ENCODE data around the gene SYNPO. TPM values are rescaled to one million over a fixed set of nuclear protein-coding genes. Genes with fewer than 3 reads are reported as not detected.

Gene SYNPO
- polyA plus RNA-seq, 1 of the 3 experiments (the other 2 are of a cell fraction): 5.1 TPM

DNA sequence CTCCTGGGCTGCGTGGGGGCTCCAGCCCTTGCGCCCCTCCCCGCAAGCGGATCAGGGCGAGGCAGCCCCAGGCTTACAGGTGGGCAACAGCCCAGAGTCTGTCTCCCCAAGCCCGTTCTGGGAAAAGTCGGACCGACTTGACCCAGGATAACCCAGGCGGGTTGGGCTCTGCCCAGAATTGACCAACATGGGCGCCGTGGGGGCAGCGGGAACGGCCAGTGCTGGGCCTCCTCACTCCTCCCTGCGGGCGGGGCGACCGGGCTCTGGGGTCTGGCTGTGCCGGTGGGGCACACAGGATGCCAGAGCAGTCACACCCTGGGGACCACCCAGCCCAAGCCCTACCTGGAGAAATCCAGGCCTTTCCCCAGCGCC is 15.3 kb upstream of the SYNPO start:
- Histone ChIP-seq H3K27me3 (ENCODE audit: insufficient read depth) (no peaks in the 10 kb centered on the region), H3K9ac (no peak overlapping the region), H3K9me3 (no peaks in the 10 kb centered on the region), H4K20me1 (ENCODE audit: insufficient read depth) (no peaks in the 10 kb centered on the region), H3K27ac (ENCODE audit: low read depth in 2 of 2, low read length in 1 of 2) (peak overlapping the region in 1 of 2 experiments; percentile 17; a peak in 1 of 4 replicates), H3K4me3 (ENCODE audit: low read depth in 2 of 2, low read length in 1 of 2) (peak overlapping the region in 1 of 2 experiments; percentile 42; a peak in 2 of 4 replicates), H3K4me2 (peak overlapping the region; percentile 63), H3K9me2 (no peaks in the 10 kb centered on the region), H3K4me1 (ENCODE audit: control insufficient read depth in 1 of 2, insufficient read depth in 2 of 2, low read depth in 1 of 2, low read length in 1 of 2) (peaks cover 9 to 57% of the 10 kb centered on the region in 2 experiments; a peak in 2 of 4 replicates), H3K36me3 (replicated peaks in 1 of 2; ENCODE audit: control insufficient read depth in 1 of 2, insufficient read depth in 2 of 2, low read length in 1 of 2) (peaks cover 0 to 8% of the 10 kb centered on the region in 2 experiments), H3F3A (replicated peaks; ENCODE audit: insufficient read depth) (no peaks in the 10 kb centered on the region), H3K79me2 (ENCODE audit: insufficient read depth) (no peaks in the 10 kb centered on the region), H2AFZ (ENCODE audit: low read depth) (no peak overlapping the region)
- TF ChIP-seq EP300 (IDR thresholded peaks at IDR 0.05; ENCODE audit: borderline replicate concordance in 1 of 2, low read depth in 1 of 2, low read length in 1 of 2): no peak
- no peak for TF ChIP-seq FOXJ3 (CRISPR knock-in tag; IDR thresholded peaks at IDR 0.05)
- TF ChIP-seq JUND (IDR thresholded peaks at IDR 0.05): no peak
- TF ChIP-seq, protein P1, sequence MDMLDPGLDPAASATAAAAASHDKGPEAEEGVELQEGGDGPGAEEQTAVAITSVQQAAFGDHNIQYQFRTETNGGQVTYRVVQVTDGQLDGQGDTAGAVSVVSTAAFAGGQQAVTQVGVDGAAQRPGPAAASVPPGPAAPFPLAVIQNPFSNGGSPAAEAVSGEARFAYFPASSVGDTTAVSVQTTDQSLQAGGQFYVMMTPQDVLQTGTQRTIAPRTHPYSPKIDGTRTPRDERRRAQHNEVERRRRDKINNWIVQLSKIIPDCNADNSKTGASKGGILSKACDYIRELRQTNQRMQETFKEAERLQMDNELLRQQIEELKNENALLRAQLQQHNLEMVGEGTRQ (IDR thresholded peaks at IDR 0.05; ENCODE audit: borderline replicate concordance, low read depth, low read length): no peak
- no peak for TF ChIP-seq NFIC (IDR thresholded peaks at IDR 0.05; ENCODE audit: borderline replicate concordance)
- TF ChIP-seq CHD2 (IDR thresholded peaks at IDR 0.05; ENCODE audit: low read length, partially characterized antibody): no peak
- CTCF ChIA-PET: interaction anchor here (0.5 to 2.1 kb wide), 4 partner anchors 19 to 215 kb away, joined by 3 to 5 read pairs (median 4); no protein-coding TSS in a partner anchor
- POLR2A ChIA-PET: no interaction called here
- WGBS (ENCODE audit: low lambda C conversion rate): 83% methylated on average over 5 of the region's 19 CpGs
- DNase-seq: no peak

- DNase-seq: no peak
- H3K4me2 ChIP-seq: no peak overlapping the region
- peaks cover 9 to 66% of the 10 kb centered on the region in 2 experiments; a peak in 2 of 4 replicates for H3K4me1 ChIP-seq (ENCODE audit: control insufficient read depth in 1 of 2, insufficient read depth in 2 of 2, low read depth in 1 of 2, low read length in 1 of 2)
- no peaks in the 10 kb centered on the region for H4K20me1 ChIP-seq (ENCODE audit: insufficient read depth)
- H3K27me3 ChIP-seq (ENCODE audit: insufficient read depth): no peaks in the 10 kb centered on the region
- peaks cover 0 to 4% of the 10 kb centered on the region in 2 experiments for H3K36me3 ChIP-seq (replicated peaks in 1 of 2; ENCODE audit: control insufficient read depth in 1 of 2, insufficient read depth in 2 of 2, low read length in 1 of 2)
- H3K9me3 ChIP-seq: no peaks in the 10 kb centered on the region
- ChIA-PET CTCF (interaction anchor here (1.1 to 2.1 kb wide), 7 partner anchors 11 to 190 kb away, joined by 3 to 7 read pairs (median 4); partner anchors contain the start of gene SYNPO), POLR2A (no interaction called here)
- no peaks in the 10 kb centered on the region for H3F3A ChIP-seq (replicated peaks; ENCODE audit: insufficient read depth)
- H3K9me2 ChIP-seq: no peaks in the 10 kb centered on the region
- TF ChIP-seq CHD2 (IDR thresholded peaks at IDR 0.05; ENCODE audit: low read length, partially characterized antibody): no peak
- no peak for TF ChIP-seq MXI1 (IDR thresholded peaks at IDR 0.05; ENCODE audit: low read depth, low read length)
- TF ChIP-seq EZH2phosphoT487 (IDR thresholded peaks at IDR 0.05; ENCODE audit: borderline replicate concordance, low read depth): no peak
- no peak for TF ChIP-seq GABPA (IDR thresholded peaks at IDR 0.05; ENCODE audit: low read depth)
- no peak for TF ChIP-seq RXRA (IDR thresholded peaks at IDR 0.05; ENCODE audit: borderline replicate concordance, low read depth)
- TF ChIP-seq, protein P2, sequence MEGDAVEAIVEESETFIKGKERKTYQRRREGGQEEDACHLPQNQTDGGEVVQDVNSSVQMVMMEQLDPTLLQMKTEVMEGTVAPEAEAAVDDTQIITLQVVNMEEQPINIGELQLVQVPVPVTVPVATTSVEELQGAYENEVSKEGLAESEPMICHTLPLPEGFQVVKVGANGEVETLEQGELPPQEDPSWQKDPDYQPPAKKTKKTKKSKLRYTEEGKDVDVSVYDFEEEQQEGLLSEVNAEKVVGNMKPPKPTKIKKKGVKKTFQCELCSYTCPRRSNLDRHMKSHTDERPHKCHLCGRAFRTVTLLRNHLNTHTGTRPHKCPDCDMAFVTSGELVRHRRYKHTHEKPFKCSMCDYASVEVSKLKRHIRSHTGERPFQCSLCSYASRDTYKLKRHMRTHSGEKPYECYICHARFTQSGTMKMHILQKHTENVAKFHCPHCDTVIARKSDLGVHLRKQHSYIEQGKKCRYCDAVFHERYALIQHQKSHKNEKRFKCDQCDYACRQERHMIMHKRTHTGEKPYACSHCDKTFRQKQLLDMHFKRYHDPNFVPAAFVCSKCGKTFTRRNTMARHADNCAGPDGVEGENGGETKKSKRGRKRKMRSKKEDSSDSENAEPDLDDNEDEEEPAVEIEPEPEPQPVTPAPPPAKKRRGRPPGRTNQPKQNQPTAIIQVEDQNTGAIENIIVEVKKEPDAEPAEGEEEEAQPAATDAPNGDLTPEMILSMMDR (IDR thresholded peaks at IDR 0.05): no peak
- no peak for TF ChIP-seq NFIC (IDR thresholded peaks at IDR 0.05; ENCODE audit: borderline replicate concordance)
- TF ChIP-seq FOSL2 (IDR thresholded peaks at IDR 0.05; ENCODE audit: borderline replicate concordance, low read depth): no peak
- TF ChIP-seq SIN3A (IDR thresholded peaks at IDR 0.05; ENCODE audit: borderline replicate concordance, low read depth, low read length): no peak
- TF ChIP-seq, protein P3, sequence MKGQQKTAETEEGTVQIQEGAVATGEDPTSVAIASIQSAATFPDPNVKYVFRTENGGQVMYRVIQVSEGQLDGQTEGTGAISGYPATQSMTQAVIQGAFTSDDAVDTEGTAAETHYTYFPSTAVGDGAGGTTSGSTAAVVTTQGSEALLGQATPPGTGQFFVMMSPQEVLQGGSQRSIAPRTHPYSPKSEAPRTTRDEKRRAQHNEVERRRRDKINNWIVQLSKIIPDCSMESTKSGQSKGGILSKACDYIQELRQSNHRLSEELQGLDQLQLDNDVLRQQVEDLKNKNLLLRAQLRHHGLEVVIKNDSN (IDR thresholded peaks at IDR 0.05; ENCODE audit: borderline replicate concordance, low read depth): no peak
- TF ChIP-seq RFX5 (IDR thresholded peaks at IDR 0.05; ENCODE audit: low read length): no peak
- no peak for TF ChIP-seq NRF1 (IDR thresholded peaks at IDR 0.05; ENCODE audit: low read depth, low read length)
- TF ChIP-seq FOXJ3 (CRISPR knock-in tag; IDR thresholded peaks at IDR 0.05): no peak
- no peak for TF ChIP-seq TCF12 (IDR thresholded peaks at IDR 0.05)
- no peak overlapping the region for H3K4me3 ChIP-seq (ENCODE audit: low read depth in 2 of 2, low read length in 1 of 2)
- no peak overlapping the region for H2AFZ ChIP-seq (ENCODE audit: low read depth)
- H3K79me2 ChIP-seq (ENCODE audit: insufficient read depth): no peaks in the 10 kb centered on the region
- 97% methylated on average over 10 of the region's 10 CpGs for WGBS (ENCODE audit: low lambda C conversion rate)
- no peak overlapping the region for H3K9ac ChIP-seq
- H3K27ac ChIP-seq (ENCODE audit: low read depth in 2 of 2, low read length in 1 of 2): peak overlapping the region in 1 of 2 experiments; percentile 39; a peak in 1 of 4 replicates
These were observed 14.4 kb upstream of the SYNPO start for GRCh38 chr5:150625831-150626746.

Measured in SK-N-SH (cell line).